NCI-H82 treated with DMSO at 0.1 percent for 48 hours (cell line): ENCODE measurements around the gene TRIM72.
"Not testable (repeated sequence)": the region's sequence is repeated elsewhere in the genome, so short reads cannot be mapped to it uniquely, and the experiment has no call there.

ENCODE experiments used
- DNase-seq: peaks from one replicate; lab custom pipeline; 2025; ENCODE audit not compliant: unreplicated experiment; lab: John Stamatoyannopoulos, UW

Gene TRIM72

GRCh38 chr16:31213877-31214707, at the start of gene TRIM72:
Gene TRIM72 (plus strand): TSS chr16:31214119. CDS start chr16:31214739, 620 bp downstream.
- no peak for DNase-seq

- DNase-seq: no peak
These were observed 46.6 kb upstream of the TRIM72 start for GRCh38 chr16:31167315-31167714.

- DNase-seq: no peak
These were observed 45.1 kb upstream of the TRIM72 start for GRCh38 chr16:31168848-31169247.

- DNase-seq: not testable (repeated sequence)
These were observed 43.9 kb upstream of the TRIM72 start for GRCh38 chr16:31170048-31170447.

GRCh38 chr16:31177136-31177535, 36.8 kb upstream of the TRIM72 start:
- no peak for DNase-seq

GRCh38 chr16:31179219-31179746, 34.6 kb upstream of the TRIM72 start:
- DNase-seq: no peak

- DNase-seq: peak; percentile 74
These were observed 34.0 kb upstream of the TRIM72 start, which contains the start of gene FUS for GRCh38 chr16:31179747-31180459. Gene FUS (plus strand): TSS chr16:31180139. CDS start chr16:31180215, 76 bp downstream.

- DNase-seq: no peak
These were observed 32.7 kb upstream of the TRIM72 start for GRCh38 chr16:31181102-31181830.

GRCh38 chr16:31182391-31182790, 31.5 kb upstream of the TRIM72 start:
- DNase-seq: no peak

- no peak for DNase-seq
These were observed 30.2 kb upstream of the TRIM72 start for GRCh38 chr16:31183432-31184428.

GRCh38 chr16:31184888-31185287, 29.0 kb upstream of the TRIM72 start:
- no peak for DNase-seq

- no peak for DNase-seq
These were observed 28.6 kb upstream of the TRIM72 start for GRCh38 chr16:31185339-31185738.

- DNase-seq: no peak
These were observed 27.7 kb upstream of the TRIM72 start for GRCh38 chr16:31186176-31186575.

- no peak for DNase-seq
These were observed 26.8 kb upstream of the TRIM72 start for GRCh38 chr16:31186930-31187807.

GRCh38 chr16:31187808-31188189, 26.1 kb upstream of the TRIM72 start:
- DNase-seq: no peak

GRCh38 chr16:31188450-31189411, 25.2 kb upstream of the TRIM72 start:
- DNase-seq: no peak

GRCh38 chr16:31189412-31189778, 24.5 kb upstream of the TRIM72 start:
- no peak for DNase-seq

- no peak for DNase-seq
These were observed 23.9 kb upstream of the TRIM72 start for GRCh38 chr16:31190061-31190460.
